ENCODE results near the gene RPGR.

DNA sequence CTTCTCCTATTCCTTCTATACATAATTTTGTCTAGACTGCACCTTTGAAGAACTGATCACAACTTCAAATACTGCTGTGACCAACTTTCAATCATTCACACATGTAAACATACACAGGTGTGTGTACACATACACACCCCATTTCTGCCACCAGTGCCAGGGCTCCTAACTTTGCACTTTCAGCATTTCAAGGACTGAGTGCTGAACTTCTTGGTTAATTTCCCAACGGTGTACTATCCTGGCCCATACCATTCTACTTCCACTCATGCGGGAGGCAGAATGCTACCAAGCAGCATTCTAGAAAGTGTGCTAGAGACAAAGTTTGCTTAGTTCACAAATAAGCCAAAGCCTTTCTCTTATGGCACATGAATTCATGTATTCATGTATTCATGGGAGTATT, 51.2 kb downstream of the RPGR start:
- TF ChIP-seq, protein P1, sequence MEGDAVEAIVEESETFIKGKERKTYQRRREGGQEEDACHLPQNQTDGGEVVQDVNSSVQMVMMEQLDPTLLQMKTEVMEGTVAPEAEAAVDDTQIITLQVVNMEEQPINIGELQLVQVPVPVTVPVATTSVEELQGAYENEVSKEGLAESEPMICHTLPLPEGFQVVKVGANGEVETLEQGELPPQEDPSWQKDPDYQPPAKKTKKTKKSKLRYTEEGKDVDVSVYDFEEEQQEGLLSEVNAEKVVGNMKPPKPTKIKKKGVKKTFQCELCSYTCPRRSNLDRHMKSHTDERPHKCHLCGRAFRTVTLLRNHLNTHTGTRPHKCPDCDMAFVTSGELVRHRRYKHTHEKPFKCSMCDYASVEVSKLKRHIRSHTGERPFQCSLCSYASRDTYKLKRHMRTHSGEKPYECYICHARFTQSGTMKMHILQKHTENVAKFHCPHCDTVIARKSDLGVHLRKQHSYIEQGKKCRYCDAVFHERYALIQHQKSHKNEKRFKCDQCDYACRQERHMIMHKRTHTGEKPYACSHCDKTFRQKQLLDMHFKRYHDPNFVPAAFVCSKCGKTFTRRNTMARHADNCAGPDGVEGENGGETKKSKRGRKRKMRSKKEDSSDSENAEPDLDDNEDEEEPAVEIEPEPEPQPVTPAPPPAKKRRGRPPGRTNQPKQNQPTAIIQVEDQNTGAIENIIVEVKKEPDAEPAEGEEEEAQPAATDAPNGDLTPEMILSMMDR (IDR thresholded peaks at IDR 0.05), result no peak
- TF ChIP-seq POLR2A (IDR thresholded peaks at IDR 0.05), result no peak

Measured in testis (tissue), 2 donors.